HG03342 (cell line): Measurements from ENCODE around the gene UEVLD.

Experiments used
- ATAC-seq: cut with Tn5 transposase; IDR thresholded peaks from one replicate; pipeline ENCODE4 v1.9.1; 2021; ENCODE audit warnings: mild to moderate bottlenecking, moderate library complexity; ENCODE audit not compliant: unreplicated experiment

UEVLD gene

DNA sequence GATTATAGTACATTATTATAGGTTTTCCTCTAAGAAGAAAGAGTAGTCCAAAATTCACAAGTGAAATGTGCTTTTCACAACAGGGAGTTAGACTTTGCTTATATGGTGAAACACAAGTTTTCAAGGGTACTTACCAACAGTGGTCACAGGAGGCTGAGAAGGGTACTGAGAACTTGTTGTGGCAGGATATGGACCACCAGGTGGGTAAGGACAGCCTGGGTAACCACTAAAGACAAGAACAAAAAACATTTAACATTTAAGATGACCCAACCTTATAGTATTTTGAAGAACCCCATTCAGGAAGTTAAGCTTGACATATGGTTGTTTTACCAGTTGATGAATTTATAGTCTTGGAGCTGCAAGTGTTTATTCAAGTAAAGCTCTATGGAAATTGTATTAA lies 86.2 kb downstream of the UEVLD start:
- no peak for ATAC-seq

DNA sequence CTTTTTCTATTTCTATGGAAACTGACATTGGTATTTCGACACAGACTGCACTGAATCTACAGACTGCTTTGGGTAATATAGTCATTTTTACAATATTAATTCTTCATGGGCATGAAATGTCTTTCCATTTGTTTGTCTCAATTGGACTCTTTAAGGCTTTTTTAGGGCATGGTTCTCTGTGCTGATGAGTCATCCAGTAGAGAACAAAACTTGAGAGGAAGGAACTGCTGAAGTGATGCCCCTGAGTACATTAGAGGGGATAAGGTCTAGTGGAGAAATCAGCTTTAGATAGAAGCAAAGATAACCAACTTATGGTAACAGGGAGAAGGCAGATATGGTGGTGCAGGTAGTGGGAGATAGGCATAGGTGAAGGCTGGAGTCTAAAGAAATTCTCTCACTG lies 86.9 kb downstream of the UEVLD start:
- ATAC-seq: no peak

DNA sequence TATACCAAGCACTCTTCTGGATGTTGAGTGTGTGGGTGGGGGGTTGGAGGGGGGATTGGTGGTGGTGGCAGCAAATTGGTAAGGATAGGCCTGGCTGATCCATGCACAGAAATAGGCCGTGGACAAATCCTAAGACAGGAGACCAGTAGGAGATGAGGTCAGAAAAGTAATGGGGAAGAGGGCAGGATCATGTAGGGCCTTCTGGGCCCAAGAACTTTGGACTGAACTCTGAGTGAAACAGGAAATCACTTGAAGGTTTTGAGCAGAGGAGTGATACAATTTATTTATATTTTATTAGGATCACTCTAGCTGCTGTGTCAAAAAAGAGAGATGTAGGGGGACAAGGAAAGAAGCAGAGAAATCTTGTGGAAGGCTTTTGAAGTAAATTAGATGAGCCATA lies 90.5 kb downstream of the UEVLD start:
- no peak for ATAC-seq

DNA sequence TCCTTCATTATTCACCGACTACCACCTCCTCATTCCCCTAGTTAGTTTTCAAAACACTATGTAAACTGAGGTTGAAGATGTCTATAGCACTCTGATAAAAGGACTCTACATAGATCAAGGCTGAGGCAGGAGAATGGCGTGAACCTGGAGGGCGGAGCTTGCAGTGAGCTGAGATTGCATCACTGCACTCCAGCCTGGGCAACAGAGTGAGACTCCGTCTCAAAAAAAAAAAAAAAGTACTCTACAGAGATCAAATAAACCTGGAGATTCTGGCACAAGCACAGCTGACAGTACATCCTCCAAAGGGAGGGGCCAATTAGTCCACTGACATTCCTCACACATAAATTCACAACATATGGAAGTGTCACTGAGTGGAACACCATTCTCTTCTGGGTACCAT lies 92.8 kb downstream of the UEVLD start:
- no peak for ATAC-seq

DNA sequence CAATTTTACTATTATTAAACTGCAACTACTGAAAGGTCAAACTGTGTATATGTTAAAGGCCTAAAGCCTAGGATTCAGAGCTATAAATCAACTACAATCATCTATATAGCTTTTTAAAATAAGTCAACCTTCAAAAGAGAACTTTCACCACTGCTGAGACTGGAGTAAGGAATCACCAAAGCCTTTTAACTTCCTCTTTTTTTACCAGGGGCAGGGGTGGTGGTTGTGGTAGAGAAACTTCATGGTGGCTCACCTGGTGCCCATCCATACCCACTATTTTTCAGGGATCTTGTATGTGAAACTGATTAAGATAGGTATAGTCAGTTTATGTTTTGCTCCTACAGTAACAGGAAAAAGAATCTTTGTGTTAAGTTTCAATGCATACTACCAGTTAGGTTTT lies 93.3 kb downstream of the UEVLD start:
- no peak for ATAC-seq

DNA sequence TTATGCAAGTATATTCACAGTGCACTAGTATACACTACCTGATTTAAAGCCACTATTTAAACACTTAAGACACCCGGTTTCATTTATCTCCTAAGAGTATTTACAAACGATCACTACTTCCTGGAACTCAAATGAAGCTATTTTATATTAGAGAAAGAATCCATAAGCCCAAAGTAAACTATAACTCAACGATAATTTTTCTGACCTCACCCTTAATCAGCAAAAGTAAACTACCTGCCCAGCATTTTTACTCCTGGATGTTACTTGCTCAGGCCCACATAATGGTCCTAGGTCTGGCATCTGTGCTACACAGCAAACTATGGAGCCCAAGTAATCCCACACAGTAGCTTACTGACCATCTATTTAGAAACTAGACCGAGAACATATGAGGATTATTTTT lies 95.2 kb downstream of the UEVLD start:
- ATAC-seq: no peak

DNA sequence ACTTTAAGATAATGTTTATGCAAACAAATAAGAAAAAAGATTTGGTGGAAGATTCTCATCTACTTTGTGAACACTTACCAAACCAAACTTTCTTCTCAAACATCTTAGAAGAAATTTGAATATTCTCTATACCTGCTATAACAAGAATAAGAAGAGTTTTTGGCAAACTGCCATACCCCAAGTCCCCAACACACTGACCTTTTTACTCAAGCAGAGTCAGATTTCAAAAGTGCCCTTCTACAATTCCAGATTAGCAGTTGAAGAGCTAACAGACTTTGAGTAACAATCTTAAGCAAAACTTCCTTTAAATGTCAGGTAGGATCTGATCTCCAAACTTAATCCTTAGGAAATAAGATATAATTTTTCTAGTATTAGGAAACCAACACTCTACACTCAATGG lies 95.6 kb downstream of the UEVLD start:
- ATAC-seq: no peak

DNA sequence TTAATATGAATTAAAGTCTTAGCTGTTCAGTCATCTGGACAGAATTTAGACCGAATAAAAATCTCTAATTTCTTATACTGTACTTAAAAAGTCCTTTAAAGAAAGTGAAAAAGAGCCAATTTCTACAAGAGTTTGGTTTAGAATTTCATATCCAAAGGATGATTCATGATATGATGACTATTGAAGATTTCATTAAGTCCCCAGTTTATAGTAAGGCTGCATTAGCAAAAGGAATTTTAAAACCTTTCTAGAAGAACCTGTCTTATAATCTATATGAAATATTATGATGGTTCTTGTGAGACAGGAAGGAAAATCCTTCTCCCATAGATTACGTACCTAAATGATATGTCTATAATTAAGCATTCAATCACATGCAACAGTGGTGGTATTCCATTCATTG lies 96.6 kb downstream of the UEVLD start:
- ATAC-seq: no peak

DNA sequence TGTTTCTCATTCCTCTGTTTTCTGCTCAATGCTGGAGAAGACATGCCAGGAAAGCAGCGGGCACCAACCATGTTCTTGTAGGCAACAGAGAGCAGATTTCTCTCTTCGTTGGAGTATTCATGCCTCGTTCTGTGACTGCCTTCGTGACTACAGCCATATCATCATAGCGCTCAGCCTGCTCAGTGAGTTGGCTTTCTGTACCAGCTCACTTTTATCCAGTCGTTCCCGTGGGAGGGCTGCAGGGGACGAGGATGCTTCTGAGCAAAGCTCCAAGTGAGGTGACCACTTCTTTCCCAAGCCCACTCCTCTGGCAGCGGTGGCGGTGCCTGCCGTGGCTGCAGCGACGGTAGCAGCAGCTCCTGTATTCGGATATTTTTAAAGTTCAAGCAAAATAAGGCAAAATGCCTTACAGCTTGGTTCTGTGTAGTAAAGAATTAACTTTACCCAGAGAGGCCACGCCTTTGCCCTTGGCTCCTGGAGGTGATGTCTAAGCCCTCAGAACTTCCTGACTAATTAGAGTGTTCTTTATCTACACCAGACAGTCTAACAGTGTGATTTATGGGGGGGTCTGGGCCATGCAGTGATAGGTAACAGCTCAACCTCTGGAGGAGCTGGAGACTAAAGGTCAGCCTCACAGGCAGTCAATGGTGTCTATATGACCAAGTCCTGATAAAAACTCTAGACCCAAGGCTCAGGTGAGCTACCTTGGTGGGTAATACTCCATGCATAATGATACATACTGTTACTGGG lies 97.6 kb downstream of the UEVLD start:
- ATAC-seq: no peak

DNA sequence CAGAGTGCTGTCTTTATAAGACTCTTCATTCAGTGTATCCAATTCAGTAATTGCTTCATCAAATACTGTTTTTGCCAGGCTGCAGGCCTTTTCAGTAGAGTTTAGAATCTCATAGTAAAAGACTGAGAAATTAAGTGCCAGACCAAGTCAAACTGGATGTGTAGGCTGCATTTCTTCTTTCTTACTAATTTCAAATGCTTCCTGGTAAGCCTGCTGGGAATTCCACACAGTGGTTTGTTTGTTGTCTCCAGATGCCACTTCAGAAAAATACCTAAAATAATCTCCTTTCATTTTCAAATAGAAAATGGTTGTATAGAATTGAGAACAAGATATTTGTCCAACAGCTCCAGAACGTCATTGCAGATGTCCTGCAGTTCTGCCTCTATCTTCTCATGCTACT lies 98.2 kb downstream of the UEVLD start:
- no peak for ATAC-seq

DNA sequence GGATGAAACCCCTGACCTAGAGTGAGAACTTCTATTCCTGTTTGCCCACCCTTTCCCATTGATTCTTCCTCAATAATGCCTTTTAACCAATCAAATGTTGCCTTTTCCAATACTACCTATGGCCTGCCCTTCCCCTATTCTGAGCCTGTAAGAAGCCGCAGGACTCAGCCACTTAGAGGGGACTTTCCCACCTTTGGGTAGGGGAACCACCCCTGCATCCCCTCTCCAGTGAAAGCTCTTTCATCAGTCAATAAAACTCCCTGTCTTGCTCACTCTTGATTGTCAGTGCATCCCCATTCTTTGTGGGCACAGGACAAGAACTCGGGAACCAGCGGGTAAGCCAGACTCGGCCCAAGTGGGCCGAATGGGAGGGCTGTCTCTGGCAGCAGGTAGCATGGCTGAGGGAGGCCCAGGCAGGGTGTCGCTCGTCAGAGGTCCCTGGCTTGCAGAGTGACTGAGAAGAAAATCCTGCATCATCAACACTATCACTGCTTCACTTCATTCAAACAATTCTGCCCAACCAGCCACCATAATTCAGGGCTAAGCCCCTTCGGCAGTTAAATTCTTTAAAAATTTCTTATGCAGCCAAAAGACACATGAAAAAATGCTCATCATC lies 102.5 kb downstream of the UEVLD start:
- ATAC-seq: no peak
